Endothelial cell of umbilical vein (primary cell): ENCODE data around the gene ORC2.

ENCODE experiments used
- CTCF ChIP-seq, 2 donors: IDR thresholded peaks; 1 replicate in 1 of 2; 2 replicates in 1 of 2; pipeline ENCODE4 v1.5.1; 2011; ENCODE audit warnings: low read length in 2 of 2, mild to moderate bottlenecking in 2 of 2, moderate library complexity in 2 of 2, control low read depth in 1 of 2, inconsistent platforms in 1 of 2, low read depth in 1 of 2; ENCODE audit not compliant: insufficient read depth in 1 of 2; ENCODE audit errors: extremely low read depth in 1 of 2
- EZH2 ChIP-seq: IDR thresholded peaks from 2 replicates; pipeline ENCODE4 v1.6.1; 2012; ENCODE audit warnings: borderline replicate concordance, low read depth, mild to moderate bottlenecking, moderate library complexity, low read length, inconsistent platforms; ENCODE audit not compliant: severe bottlenecking
- FOS ChIP-seq: IDR thresholded peaks from 2 replicates; pipeline ENCODE4 v1.6.1; 2011; ENCODE audit warnings: mild to moderate bottlenecking, low read length, moderate library complexity, borderline replicate concordance; ENCODE audit not compliant: insufficient read depth
- GATA2 ChIP-seq: IDR thresholded peaks from 2 replicates; pipeline ENCODE4 v1.7.0; 2011; ENCODE audit warnings: low read depth, mild to moderate bottlenecking, moderate library complexity, mixed read lengths, low read length; ENCODE audit not compliant: insufficient read length, insufficient read depth
- JUN ChIP-seq: IDR thresholded peaks from 2 replicates; pipeline ENCODE4 v1.6.1; 2011; ENCODE audit warnings: borderline replicate concordance, low read depth; ENCODE audit not compliant: insufficient read length, insufficient read depth
- MAX ChIP-seq: IDR thresholded peaks from 2 replicates; pipeline ENCODE4 v1.6.1; 2011; ENCODE audit not compliant: insufficient read depth, insufficient read length
- MYC ChIP-seq: IDR thresholded peaks from one replicate; pipeline ENCODE4 v1.6.1; 2011; ENCODE audit warnings: mild to moderate bottlenecking, low read depth, low read length
- POLR2A ChIP-seq: IDR thresholded peaks from 2 replicates; pipeline ENCODE4 v1.6.1; 2012; ENCODE audit warnings: low read depth, mild to moderate bottlenecking, control low read depth, low read length
- POLR2AphosphoS5 ChIP-seq: IDR thresholded peaks from 2 replicates; pipeline ENCODE4 v1.6.1; 2012; ENCODE audit warnings: low read depth, mild to moderate bottlenecking, control low read depth, low read length, moderate library complexity; ENCODE audit not compliant: insufficient read depth

GRCh38 chr2:201006704-201007103 is 43.2 kb upstream of the ORC2 start:
- TF ChIP-seq POLR2A (no peak), CTCF (IDR thresholded peaks at IDR 0.05; ENCODE audit: extremely low read depth in 1 of 2, insufficient read depth in 1 of 2, low read depth in 1 of 2, low read length in 2 of 2) (no peak), POLR2AphosphoS5 (no peak), EZH2 (no peak), JUN (no peak), MAX (no peak), FOS (no peak), GATA2 (no peak), MYC (no peak)
